Upper lobe of right lung (tissue), 1 donor: ENCODE results near the gene MID1. TPM values are rescaled to one million over a fixed set of nuclear protein-coding genes. Genes with fewer than 3 reads are reported as not detected.
A peak's percentile ranks its signal among the peaks of the same experiment; 100 is the strongest.
"Not testable (repeated sequence)": the region's sequence is repeated elsewhere in the genome, so short reads cannot be mapped to it uniquely, and the experiment has no call there.

Source experiments
- ATAC-seq: fragments of 200-7000 bp; cut with Tn5 transposase; one replicate; pipeline ENCODE4 v1.9.1; 2020; ENCODE audit warnings: mild to moderate bottlenecking, moderate library complexity
- DNase-seq: peaks from one replicate; pipeline ENCODE4 v3.0.0-alpha.2; 2020
- H3K27ac ChIP-seq: fragments of 200-600 bp; one replicate; pipeline ENCODE4 v1.8.0; 2022
- H3K27me3 ChIP-seq: fragments of 200-600 bp; one replicate; pipeline ENCODE4 v1.8.0; 2022; ENCODE audit warnings: mild to moderate bottlenecking
- H3K36me3 ChIP-seq: fragments of 200-600 bp; one replicate; pipeline ENCODE4 v1.8.0; 2022
- H3K4me1 ChIP-seq: fragments of 200-600 bp; one replicate; pipeline ENCODE4 v1.8.0; 2022
- H3K4me3 ChIP-seq: fragments of 200-600 bp; one replicate; pipeline ENCODE4 v1.8.0; 2022; ENCODE audit warnings: mild to moderate bottlenecking
- H3K9me3 ChIP-seq: fragments of 200-600 bp; one replicate; pipeline ENCODE4 v1.8.0; 2022
- CTCF ChIP-seq: fragments of 200-600 bp; IDR thresholded peaks from one replicate; pipeline ENCODE4 v1.8.0; 2022; ENCODE audit warnings: antibody characterized with exemption
- intact Hi-C: fragments of 100-400 bp; cut with DNase I; formaldehyde crosslinking; loops from one replicate; pipeline ENCODE4 v1.11.0; 2022
- total RNA-seq: library from RNA; stranded (reverse); fragmentation: NEBNext Ultra II Directional; extraction: Animal tissue kit (Norgen Biotek cat#: 25700); gene quantifications from one replicate; pipeline ENCODE4 v1.2.1, GENCODE V29; 2021
- donor health status: DM: no; HTN: yes; CAD: no; lungs with severe emphysema.

Gene MID1
- total RNA-seq, 1 donor from 2014 or later = 24.5 TPM

GRCh38 chrX:10597871-10598270 lies 22.5 kb downstream of the MID1 start:
- Histone ChIP-seq H3K27ac (no peak overlapping the region), H3K4me1 (no peaks in the 10 kb centered on the region), H3K36me3 (no peaks in the 10 kb centered on the region), H3K9me3 (no peaks in the 10 kb centered on the region), H3K4me3 (no peak overlapping the region), H3K27me3 (no peaks in the 10 kb centered on the region)
- peak; percentile 34 for TF ChIP-seq CTCF
- peak; percentile 56 for ATAC-seq
- DNase-seq = no peak
- intact Hi-C loops = no loop called here

DNA sequence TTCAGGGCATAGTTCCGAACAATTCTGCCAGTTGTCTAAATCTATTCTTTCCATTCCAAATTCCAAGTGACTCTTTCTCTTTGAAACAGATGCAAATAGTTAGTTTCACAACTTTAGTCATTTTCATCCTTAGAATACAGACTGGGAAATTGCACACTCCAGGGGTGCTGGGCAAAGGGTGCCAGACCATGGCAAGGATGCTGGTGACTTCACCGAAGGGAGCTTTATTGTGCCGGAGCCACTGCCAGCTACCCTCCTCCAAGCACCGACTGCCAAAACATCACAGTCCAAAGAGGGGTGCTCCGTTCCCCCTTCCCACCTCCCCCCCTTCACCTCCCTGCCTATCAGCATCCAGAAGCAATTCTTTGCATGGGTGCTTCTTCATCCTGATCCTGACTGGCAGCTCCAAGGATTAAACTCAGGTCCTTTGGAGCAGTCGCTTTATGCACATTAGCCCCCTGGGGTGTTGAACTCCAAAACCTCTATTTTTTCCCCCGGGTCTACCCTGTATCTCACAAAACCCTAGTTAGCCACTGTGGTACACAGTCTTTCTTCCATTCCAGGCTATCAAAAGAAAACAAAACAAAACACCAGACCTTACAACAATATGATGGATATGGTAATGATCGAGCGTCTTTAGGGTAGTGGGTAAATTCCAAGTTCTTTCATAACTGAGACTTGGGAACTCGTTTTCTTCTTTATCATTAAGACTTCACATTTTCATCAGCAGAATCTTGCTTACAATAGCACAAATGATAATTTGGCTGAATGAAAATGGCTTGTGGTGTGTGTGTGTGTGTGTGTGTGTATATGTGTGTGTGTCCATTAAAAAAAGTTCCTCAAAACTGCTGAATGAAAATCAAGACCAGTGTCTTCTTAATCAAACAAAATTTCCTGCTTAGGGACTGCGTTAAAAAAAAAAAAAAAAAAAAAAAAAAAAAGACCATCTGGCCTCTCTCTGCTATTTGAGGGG lies 28.7 kb downstream of the MID1 start:
- no peaks in the 10 kb centered on the region for H3K4me1 ChIP-seq
- no peak overlapping the region for H3K4me3 ChIP-seq
- H3K27ac ChIP-seq = no peak overlapping the region
- ATAC-seq (no peak), DNase-seq (no peak)
- intact Hi-C loops = no loop called here
- H3K9me3 ChIP-seq = no peaks in the 10 kb centered on the region
- no peaks in the 10 kb centered on the region for H3K36me3 ChIP-seq
- no peaks in the 10 kb centered on the region for H3K27me3 ChIP-seq
- TF ChIP-seq CTCF = no peak

GRCh38 chrX:10589787-10590186 lies 30.6 kb downstream of the MID1 start:
- intact Hi-C loops = not testable (repeated sequence)

DNA sequence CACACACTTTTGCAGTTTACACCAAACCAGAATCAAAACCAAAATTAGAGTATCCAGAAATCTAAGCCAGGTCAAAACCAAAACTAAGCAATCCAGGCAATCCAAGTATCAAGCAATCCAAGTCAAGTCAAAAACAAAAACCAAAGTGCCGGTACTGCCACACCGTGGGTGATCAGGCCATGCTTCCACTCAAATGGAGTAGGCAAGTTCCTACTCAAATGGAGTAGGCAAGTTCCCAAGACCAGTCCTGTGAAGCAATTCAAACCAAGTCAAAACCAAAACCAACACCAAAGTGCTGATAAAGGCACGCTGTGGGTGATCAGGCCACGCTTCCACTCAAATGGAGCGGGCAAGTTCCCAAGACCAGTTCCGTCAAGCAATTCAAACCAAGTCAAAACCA lies 31.3 kb downstream of the MID1 start:
- Histone ChIP-seq H3K27me3 (no peaks in the 10 kb centered on the region), H3K27ac (no peak overlapping the region)
- intact Hi-C loops = no loop called here

More at GRCh38 chrX:10589787-10590186, 30.6 kb downstream of the MID1 start:
- H3K36me3 ChIP-seq, ATAC-seq, H3K4me3 ChIP-seq, H3K4me1 ChIP-seq, H3K9me3 ChIP-seq, DNase-seq, H3K27ac ChIP-seq, H3K27me3 ChIP-seq: not testable (repeated sequence)

DNA sequence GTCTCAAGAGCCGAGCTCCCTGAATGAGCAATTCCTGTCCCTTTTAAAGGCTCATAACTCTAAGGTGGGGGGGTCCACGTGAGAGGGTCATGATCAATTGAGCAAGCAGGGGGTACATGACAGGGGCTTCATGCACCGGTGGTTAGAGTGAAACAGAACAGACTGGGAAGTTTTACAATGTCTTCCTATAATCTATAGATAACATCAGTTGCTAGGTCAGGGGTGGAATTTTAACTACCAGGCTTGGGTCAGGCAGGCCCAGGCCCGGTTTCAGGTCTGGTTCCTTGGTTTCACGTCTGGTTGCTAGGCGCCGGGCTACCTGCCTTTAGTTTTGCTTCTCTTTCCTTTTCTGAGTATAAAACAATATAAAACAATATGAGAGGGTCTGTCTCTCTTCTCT lies 35.5 kb downstream of the MID1 start:
- intact Hi-C loops, H3K27me3 ChIP-seq, DNase-seq, H3K4me1 ChIP-seq, H3K4me3 ChIP-seq, ATAC-seq, H3K9me3 ChIP-seq, H3K27ac ChIP-seq, H3K36me3 ChIP-seq: not testable (repeated sequence)

More for the DNA sequence above, 31.3 kb downstream of the MID1 start:
- no peak for TF ChIP-seq CTCF
- DNase-seq = no peak
- Histone ChIP-seq H3K9me3 (no peaks in the 10 kb centered on the region), H3K4me3 (no peak overlapping the region), H3K4me1 (no peaks in the 10 kb centered on the region), H3K36me3 (no peaks in the 10 kb centered on the region)
- ATAC-seq = no peak

DNA sequence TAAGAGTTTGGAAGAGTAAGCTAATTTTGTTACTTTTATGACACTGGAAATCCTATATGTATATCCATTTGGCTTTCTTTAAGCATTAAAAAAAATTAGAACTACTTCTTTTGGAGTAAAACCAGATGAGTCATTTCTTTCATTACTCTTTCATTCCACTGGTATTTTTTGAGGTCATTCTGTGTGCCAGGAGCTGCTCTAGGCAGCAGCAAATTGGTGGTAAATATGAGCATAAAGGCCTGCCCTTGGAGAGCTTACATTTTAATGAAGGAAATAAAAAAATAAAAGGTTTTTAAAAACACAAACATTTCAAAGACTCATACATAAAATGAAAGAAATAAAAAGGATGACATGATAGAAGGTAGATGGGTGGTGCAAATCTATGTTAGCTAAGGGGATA lies 37.4 kb downstream of the MID1 start:
- H3K36me3 ChIP-seq = no peaks in the 10 kb centered on the region
- H3K4me1 ChIP-seq = peaks cover 2% of the 10 kb centered on the region
- DNase-seq (no peak), ATAC-seq (no peak)
- intact Hi-C loops = no loop called here
- H3K9me3 ChIP-seq = no peaks in the 10 kb centered on the region
- TF ChIP-seq CTCF = no peak
- H3K4me3 ChIP-seq = no peak overlapping the region
- no peak overlapping the region for H3K27ac ChIP-seq
- H3K27me3 ChIP-seq = no peaks in the 10 kb centered on the region
